Stimulated activated CD4-positive, alpha-beta T cell treated with anti-CD3 and anti-CD28 coated beads, Interleukin-12 subunit alpha, Interleukin-12 subunit beta, amount 100 ng/mL, for 24 hours (primary cell): ENCODE data around the gene ELF4.
"Not testable (repeated sequence)": the region's sequence is repeated elsewhere in the genome, so short reads cannot be mapped to it uniquely, and the experiment has no call there.

Source experiments
- DNase-seq, 2 experiments: peaks; one replicate each; pipeline ENCODE4 v3.0.0-alpha.2; 2020; ENCODE audit warnings: low read depth in 2 of 2

ELF4 gene

GRCh38 chrX:130110379-130111219 lies at the start of gene ELF4:
Gene ELF4 (minus strand): TSS chrX:130110497. CDS start chrX:130081330, 29,167 bp downstream.
- peak in 1 of 2 experiments; percentile 22 for DNase-seq

DNA sequence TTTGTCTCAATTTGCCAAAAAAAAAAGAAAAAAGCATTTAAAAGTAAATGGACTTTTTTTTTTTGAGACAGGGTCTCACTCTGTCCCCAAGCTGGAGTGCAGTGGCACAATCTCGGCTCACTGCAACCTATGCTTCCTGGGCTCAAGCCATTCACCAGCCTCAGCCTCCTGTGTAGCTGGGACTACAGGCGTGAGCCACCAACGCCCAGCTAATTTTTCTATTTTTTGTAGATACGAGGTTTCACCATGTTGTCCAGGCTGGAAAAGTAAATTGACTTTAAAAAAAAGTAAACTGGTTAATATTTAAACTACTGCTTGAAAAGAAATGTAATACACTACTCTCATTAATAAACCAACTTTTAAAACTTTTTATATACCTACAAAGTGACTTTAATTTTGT lies 49.5 kb upstream of the ELF4 start:
- no peak for DNase-seq

DNA sequence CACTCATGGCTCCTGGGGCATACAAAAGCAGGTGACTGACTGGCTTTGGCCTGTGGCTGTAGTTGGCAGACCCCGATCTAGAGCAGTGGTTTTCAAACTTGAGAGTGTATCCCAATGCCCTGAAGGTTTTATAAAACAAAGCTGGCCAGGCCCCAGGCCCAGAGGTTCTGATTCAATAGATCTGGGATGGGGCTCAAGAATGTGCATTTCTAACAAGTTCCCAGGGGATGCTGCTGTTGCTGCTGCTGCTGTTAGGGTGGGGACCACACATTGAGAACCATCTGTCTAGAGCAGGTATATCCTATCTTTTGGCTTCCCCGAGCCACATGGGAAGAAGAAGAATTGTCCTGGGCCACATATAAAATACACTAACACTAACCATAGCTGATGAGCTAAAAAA lies 48.0 kb upstream of the ELF4 start:
- no peak for DNase-seq

GRCh38 chrX:130155564-130155963 lies 45.3 kb upstream of the ELF4 start:
- DNase-seq: no peak

DNA sequence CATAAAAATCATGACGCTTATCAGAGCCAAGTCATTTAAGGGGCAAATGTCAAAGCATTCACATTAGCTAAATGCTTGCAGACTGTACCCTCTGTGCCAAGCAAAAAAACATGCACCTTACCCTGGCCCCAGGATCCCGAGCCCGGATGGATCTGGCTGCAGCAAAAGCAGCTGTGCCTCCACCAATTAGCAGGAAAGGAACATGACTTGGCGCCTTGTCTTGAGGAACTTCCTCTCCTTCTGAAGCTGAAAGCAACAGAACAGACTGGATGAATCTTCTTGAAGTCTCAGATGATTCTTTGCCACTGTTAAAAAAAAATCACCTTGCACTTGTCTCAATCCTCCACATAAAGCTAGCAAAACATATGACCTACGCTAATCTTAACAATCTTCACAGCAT lies 37.3 kb upstream of the ELF4 start:
- no peak for DNase-seq

DNA sequence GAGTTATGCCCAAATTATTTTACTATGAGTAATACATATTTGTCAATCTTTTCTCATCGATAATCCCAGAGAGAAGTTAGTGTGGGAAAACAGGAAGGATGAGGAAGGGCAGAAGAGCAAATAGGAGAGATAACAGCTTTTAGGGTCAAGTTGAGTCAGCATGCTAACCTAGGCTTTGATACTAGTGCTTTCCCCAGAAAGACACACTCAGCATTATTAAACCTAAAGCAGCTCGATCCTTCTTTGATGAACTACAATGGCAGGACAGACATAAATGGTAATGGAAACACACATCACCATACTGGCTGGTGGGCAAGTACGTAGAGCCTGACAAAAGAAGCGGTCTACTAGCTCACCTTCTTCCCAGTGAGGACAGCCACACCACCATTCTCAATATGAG lies 34.8 kb upstream of the ELF4 start:
- DNase-seq: no peak

DNA sequence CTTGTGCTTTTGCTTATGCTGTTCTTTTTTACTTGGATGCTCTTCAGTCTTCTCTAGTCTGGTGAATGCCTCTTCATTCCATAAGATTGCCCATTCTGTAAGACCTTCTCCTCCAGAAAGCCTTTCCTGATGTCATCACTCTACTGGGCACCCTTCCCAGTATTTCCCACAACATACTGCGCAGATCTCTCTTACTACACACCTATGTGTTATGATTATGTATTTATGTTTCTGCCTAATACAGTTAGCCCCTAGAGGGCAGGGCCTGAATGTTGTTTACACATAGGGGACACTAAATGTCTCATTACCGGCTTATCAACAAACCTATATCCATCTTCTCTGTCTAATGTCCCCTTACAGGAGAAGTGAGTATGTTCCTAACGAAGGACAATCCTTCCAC lies 34.2 kb upstream of the ELF4 start:
- DNase-seq: no peak

GRCh38 chrX:130139474-130140201 lies 29.3 kb upstream of the ELF4 start:
- DNase-seq: no peak

DNA sequence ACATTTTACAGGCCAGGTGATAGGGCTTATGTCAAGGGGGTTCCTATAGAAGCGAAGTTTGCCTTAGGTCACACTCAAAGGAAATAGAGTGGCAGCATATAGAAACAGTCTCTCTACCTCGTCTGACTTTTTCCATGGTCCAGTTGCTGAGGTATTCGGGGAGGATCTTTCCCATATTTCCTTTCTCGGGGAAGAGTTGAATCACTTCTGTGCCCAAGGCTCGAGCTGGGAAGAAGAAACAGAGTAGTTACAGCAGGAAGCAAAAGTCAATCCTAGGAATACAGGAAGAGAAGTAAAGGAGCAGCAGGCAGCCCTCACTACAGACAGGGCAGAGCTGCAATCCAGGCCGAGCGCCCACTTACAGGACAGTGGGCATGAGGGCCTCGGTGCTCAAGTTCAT lies 26.7 kb upstream of the ELF4 start:
- DNase-seq: no peak

DNA sequence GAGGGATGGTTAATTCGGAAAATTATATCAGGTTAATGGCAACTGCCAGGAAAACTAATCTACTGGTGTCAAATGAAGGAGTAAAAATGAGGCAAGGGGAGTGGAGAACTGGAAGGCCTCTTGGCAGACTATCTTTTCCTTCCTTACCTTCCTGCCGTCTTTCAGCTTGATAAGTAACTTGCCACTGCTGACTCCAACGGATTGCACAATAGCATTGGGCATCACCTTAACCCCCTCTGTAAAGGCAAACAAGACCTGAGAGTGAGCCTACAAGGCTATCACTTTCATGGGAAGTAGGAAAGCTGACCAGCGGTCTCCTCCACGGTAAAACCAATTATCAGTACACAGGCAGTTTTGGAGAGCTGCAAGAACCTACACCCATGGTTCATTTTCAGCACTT lies 26.2 kb upstream of the ELF4 start:
- no peak for DNase-seq

GRCh38 chrX:130130990-130131389 lies 20.7 kb upstream of the ELF4 start:
- no peak for DNase-seq

GRCh38 chrX:130125091-130125874 lies 15.0 kb upstream of the ELF4 start:
- no peak for DNase-seq

- DNase-seq: no peak
These were observed 14.3 kb upstream of the ELF4 start for GRCh38 chrX:130124577-130124976.

GRCh38 chrX:130121505-130121800 lies 11.2 kb upstream of the ELF4 start:
- DNase-seq: no peak

GRCh38 chrX:130120746-130121504 lies 10.6 kb upstream of the ELF4 start:
- peak; percentile 40 to 53 for DNase-seq

GRCh38 chrX:130120321-130120731 lies 10.0 kb upstream of the ELF4 start:
- DNase-seq: no peak

DNA sequence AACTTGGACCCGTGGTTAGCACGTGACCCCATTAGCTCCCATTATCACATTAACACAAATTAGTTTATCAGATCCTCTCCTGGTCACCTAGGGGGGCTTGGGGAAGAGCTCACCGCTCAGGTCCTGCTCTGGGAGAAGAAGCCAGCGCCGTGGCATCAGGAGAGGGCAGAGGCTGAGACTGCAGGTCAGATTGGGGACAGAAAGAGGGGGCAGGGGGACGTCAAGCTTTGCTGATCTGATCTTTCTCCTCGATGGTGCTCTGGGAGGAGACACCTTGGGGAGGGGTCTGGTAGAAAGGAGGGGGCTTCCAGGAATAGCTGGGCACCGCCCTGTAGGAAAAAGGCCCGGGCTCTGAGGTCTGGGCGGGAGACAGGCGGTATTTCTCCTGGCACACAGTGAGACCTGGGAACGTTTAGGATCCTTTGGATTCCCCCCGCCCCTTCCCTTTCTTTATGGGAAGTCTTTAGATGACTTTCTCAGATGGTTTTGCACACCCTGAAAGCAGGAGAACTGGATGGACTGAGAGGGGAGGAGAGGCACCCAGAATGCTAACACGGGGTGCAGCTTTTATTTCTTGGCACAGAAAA lies 9.1 kb upstream of the ELF4 start:
- no peak for DNase-seq

DNA sequence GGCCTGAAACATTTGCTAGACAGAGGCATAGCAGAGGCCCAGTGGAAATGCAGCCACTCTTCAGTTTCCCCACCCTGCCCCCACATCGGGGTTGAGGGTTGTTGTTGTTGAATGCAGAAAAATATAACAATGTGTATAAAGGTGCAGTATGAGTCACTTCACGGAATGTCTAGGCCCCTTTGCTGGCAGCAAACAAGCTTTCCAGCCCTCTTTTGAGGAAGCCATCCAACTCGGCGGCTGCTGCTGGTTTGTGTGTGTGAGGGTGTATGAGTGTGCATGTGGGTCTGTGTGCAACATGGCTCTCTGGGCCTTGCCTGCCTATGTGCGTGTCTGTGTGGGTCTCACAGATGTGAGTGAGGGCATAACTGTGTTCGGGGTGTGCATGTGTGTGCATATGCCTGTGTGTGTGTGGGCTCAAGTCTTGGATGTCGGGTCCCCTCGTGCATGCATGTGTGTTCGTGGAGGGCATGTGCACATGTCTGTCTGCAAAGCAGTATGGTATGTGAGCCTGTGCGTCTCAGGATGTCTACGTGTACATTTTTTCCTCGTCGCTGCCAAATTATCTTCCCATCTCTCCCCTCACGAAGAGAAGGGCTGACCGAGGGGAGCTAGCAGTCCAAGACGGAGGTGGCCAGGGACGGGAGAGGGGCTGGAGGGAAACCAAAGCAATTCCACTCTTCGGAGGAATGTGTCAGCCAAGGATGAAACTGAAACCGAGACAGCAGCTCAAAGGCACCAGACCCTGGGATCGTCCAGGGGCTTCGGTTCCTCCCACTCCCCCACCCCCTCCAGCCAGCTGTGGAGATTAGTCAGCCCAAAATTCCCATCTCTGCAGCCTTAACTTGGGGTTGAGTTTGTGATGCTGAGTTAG lies 8.4 kb upstream of the ELF4 start:
- DNase-seq: no peak

GRCh38 chrX:130117166-130117565 lies 6.9 kb upstream of the ELF4 start:
- DNase-seq: no peak

DNA sequence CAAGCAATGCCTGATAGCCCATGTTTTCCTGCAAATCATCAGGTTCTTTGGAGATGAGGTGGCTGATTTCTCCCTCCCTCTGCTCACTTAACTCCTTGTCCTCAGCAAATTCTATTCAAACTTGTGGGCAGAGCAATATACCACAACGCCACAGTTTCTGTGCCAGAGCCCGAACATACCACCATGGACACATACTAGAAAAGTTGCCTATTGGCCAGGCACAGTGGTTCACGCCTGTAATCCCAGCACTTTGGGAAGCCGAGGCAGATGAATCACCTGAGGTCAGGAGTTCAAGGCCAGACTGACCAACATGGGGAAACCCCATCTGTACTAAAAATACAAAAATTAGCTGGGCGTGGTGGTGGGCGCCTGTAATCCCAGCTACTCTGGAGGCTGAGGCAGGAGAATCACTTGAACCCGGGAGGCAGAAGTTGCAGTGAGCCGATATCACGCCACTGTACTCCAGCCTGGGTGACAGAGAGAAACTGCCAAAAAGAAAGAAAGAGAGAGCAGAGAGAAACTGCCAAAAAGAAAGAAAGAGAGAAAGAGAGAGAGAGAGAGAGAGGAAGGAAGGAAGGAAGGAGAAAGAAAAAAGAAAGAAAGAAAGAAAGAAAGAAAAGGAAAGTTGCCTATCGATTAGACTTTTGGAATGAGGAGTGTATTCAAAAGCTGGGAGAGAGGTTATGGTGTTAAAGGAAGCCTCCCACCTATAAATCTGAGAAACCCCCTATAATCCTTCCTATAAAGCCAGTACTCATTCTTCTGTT lies 5.0 kb upstream of the ELF4 start:
- not testable (repeated sequence) for DNase-seq
